CD4-positive, alpha-beta T cell treated with Interleukin-12 subunit alpha and Interleukin-12 subunit beta, for 1 hour (primary cell): ENCODE results near the gene KCNIP4.

Experiments
- DNase-seq: peaks from one replicate; pipeline ENCODE4 v3.0.0-alpha.2; 2020

Gene KCNIP4

DNA sequence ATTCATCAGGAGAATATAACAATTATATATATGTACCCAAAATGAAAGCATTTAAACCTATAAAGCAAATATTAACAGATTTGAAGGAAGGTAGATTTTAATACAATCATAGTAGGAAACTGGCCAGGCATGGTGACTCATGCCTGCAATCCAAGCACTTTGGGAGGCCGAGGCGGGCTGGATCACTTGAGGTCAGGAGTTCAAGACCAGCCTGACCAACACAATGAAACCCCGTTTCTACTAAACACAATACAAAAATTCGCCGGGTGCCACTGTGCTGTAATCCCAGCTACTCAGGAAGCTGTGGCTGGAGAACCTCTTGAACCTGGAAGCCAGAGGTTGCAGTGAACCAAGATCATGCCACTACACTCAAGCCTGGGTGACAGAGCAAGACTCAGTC is 118.3 kb downstream of the KCNIP4 start:
- no peak for DNase-seq

DNA sequence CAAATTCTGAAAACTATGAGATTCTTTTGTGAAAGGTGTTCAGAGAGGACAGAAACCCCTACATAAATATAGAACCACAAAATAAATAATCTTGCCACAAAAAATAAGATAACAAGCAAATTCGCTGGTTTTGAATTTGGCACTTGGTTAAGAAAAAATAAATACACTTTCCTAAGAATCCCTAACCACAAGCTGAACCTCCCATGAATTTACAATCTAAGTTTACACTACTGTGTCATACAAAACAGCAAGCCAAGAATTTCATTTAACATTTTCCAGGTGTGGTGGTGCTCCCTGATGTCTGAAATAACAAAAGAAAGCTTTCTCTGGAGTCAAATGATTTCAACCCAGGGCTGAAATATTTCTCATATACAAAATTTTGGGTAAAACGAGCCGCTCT is 121.0 kb downstream of the KCNIP4 start:
- no peak for DNase-seq

DNA sequence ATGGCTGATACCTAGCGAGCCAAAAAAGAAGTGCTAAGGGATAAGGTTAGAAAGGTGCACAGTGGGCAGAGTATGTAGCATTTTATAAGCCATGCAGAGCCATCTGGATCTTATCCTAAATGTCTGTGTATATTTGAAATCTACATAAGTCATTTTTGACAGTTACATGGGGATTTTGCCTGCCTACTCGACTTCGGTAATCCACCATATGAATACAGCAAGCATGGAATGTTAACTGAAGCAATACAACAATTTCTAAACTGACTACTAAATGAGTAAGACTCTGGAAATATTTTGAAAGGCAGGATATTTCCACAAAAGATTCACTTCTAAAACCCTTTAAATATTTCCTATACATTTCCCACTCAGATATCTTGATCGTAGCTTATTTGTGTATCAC is 122.5 kb downstream of the KCNIP4 start:
- no peak for DNase-seq

DNA sequence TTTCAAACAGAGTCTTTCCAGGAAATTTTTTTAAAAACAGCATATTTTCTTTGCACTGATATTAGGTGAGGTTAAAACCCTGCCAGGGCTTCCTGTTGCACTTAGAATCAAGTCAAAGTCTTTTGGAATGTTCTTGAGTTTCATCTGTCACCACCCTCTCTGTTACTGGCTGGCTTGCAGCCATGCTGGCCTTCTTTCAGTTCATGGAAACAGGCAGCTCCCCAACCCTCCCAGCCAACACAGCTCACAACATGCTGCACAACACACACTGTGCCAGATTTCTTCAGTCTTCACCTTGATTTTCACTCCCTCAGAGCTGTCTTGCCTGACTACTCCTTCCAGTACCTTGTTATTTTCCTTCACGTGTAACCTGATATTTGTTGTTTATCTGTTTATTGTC is 129.5 kb downstream of the KCNIP4 start:
- no peak for DNase-seq

DNA sequence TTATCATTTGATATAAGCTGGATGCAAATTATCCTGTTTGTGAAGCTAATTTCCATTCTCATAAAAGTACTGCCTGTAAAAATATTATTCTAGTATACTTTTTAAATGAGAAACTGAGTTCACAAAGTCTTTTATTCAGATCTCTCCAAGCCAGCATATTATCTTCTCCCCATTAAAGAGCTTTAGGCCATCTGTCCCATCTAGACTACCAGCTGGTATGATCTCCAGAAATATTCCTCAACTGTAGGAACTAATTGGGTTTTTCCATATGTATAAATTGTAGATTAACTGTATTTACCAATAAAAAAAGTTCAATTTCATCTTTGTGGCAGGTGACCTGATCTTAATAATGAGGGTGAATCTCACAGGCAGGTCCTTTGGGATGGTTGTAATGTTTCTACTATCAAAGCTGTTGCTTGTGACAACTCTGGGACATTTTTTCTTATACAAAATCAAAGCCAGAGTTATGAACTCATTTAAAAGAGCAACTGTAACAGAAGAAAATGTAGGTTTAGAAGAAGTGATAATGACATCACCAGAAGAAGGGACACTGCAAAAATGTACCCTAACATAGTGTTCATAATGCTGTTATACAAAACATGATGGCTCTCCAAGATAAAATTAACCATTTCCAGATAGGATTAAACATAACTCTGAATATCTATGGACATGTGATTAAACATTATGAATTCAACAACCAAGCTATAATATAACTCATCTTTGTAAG is 132.8 kb downstream of the KCNIP4 start:
- no peak for DNase-seq

DNA sequence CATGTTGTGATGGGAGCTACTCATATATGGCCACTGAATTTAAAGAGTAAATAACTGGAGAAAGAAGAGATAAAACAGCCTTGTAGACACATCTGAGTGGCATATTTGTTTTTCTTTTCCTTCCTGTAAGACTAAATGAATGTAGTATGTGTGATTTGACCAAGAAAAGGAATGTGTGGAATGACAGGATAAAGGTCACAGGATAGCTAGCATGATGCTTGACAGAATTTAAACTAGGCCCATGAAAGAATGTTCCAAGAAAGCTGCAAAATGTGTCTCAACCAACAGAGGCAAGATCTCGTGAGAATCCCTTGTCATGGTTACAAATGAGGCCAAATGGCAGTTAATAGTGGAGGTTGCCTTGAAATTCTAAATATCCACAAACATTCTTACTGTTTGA is 137.0 kb downstream of the KCNIP4 start:
- no peak for DNase-seq

DNA sequence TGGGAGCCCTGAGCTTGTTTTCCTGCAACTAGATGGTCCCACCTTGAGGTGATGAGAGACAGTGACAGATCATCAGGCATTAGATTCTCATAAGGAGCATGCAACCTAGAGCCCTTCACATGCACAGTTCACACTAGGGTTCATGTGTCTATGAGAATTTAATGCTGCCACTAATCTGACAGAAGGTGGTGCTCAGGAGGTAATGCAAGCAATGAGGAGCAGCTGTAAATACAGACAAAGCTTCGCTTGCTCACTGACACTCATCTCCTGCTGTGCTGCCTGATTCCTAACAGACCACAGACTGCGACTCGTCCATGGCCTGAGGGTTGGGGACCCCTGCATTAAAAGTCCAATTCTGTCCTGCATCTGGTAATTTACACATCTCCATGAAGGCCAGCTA is 141.6 kb downstream of the KCNIP4 start:
- no peak for DNase-seq

DNA sequence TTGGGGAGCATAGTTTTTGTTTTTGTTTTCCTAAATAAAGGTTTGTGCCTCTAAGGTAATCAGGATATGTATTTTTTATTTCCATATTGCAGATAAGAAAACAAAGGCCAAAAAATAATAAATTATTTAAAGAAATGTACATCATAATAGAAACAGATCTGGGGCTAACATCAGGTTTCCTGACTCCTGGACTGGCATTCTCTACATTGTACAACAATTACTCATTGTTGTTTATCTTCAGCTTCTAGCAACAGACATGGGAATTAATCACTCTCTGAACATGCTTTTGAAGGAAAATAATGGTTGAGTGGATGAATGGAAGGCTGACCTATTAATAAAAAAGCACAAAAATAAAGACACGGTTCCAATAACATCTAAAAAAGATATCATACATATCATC is 146.2 kb downstream of the KCNIP4 start:
- DNase-seq = no peak

DNA sequence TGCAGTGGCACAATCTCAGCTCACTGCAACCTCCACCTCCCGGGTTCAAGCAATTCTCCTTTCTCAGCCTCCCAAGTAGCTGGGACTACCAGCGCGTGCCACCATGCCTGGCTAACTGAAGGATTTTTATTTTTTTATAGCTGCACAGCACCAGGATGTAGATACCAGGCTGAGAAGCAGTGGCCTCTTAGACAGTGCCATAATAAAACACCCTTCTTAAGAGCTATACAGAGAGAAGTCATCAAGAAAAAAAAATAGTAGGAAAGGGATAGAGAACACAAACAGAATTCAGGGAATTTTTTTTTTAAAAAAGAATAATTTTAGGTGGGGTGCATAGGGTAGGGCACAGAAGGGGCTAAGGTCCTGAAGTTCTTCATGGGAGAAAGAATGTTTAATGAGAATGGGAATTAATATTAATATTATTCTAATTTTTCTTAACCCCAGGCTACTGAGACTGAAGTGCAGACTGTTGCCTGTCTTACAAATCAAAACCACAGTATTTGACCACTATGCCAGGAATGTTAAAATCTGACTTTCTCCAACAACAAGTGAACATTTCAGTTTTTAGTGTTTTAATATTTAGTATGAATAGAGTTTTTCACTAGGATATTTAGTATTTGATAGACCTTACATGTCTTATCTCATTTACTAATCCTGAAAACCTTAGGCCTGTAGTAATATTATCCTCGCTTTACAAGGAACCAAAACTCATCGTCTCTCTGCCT is 146.7 kb downstream of the KCNIP4 start:
- DNase-seq = no peak

DNA sequence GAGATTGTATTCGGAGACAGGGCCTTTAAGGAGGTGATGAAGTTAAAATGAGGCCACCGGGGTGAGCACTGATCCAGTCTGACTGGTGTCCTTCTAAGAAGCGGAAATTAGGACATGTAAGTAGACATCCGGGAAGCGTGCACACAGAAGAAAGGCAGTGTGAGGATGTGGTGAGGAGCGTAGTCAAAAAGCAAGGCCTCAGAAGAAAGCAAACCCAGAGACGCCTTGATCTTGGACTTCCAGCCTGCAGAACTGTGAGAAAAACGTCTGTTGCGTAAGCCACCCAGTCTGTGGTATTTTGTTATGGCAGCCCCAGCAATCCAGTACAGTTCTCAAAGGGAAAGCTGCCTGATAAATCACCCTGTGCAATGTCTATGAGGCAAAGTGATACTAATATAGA is 153.5 kb downstream of the KCNIP4 start:
- DNase-seq = peak; percentile 9

DNA sequence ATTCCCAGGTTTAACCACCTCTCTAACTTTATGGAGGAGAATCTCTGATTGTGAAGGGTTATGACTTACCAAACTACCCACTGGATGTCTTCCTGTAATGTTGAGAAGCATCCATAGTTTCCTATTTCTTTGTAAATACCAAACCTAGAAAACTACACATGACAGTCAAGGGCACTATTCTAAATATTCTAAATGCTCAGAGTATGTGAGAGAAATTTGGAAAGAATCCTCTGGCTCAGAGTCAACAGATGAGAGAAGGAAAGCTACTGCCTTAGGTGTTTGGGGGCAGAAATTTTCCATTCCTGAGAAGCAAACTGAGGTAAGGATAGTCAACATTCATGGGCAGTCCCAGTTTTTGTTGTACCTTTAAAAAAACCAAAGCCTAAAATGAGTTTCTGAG is 155.8 kb downstream of the KCNIP4 start:
- no peak for DNase-seq

DNA sequence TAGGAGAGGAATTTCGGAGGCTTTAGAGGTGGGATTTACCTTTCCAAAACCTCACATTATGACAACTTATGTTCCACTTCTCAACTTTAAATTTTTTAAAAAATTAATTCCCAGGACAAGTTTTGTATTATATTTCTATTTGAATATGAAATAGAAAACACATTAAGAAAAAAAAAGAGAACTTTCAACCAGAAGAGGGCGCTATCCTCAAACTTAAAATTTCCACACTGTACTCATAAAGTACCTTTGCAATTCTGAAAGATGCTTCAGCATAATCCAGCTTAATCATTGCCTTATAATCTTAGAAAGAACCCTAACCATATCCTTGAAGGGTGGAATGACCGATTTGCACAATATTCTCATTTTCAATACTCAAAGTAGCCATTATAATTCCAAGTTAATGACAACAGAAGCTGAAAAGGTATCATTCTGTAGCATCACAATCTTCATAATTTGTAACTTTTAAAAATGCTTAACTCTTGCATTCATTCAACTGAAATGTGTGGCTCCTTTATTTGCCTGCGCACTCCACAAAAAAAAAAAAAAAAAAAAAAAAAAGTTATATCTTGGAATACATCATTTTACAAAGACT is 158.0 kb downstream of the KCNIP4 start:
- no peak for DNase-seq

DNA sequence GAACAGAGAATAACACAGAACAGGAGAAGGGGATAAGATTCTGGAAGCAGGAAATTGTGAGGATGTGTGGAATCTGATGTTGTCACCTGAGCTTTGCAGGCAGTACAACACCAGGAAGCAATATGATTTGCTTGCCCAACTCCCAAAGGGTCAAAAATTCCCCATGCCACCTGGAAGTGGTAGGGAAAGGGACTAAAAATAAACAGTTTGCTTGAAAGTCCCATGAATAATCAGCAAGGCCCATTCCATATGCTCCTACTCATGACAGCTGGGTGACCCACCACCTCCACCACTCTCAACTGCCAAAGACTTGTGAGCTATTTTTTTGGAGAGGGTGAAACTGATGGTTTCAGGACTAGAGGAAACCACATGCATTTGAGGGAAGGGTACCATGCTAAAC is 168.4 kb downstream of the KCNIP4 start:
- no peak for DNase-seq

DNA sequence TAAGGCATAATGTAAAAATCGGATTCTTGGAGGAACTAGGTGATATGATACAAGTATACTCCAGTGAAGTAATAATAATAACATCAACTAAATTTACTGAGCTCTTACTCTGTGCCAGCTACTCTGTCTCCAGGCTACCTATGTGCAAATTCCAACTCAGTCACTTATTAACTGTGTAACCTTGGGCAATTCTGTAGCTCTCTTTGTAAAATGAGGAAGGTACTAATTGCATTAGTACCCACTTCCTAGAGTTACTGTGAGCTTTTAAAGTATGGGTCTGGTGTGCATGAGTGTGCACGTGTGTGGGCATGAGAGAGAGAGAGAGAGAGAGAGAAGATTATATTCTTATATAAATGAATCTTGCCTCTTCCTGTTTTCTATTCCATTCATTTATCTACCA is 169.9 kb downstream of the KCNIP4 start:
- no peak for DNase-seq

DNA sequence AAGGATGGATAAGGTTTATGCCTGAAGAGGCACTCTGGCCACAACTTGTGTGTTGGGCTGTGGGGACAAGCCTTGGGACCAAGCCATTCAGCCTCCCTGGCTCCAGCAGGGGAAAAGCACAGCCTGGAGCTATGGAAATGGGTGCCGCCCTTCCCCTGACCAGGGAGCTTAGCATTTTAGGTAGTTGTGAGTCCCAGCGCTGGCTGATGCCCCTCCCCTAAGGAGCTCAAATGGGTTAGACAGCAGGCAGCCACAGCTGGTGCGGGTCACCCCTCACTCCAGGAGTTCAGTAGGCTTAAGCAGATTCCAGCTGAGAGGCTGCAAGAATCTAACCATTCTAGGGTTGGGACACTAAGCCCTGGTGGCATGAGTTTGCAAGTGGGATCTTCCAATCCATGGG is 172.9 kb downstream of the KCNIP4 start:
- no peak for DNase-seq

DNA sequence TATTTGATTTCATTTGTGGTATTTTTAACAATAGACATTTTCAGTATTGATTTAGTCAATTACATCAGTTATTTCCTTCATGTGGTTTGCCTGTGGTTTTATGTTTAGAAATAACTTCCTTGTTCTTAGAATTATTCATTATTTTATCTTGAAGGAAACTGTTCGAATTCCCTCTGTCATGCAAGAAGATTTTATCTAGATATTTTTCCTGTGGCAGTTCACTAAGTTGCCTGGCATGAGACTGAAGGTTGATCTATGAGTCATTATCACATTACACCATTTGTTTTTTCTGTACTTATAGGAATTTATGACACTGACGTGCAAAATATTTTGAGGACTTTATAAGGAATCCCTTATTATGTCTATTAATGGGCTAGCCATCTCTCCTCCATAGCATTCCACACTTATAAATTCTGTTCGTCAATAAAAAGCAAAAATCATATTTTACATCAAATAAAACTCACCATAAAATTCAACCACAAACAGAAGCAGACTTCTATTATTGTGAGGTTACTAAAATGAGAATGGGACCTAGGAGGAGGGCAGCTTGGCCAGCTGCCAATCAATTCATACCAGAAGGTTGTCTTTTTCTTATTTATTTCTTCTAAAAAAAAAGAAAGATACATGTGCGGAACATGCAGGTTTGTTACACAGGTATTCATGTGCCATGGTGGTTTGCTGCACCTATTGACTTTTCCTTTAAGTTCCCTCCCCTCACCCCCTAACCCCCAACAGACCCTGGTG is 179.0 kb downstream of the KCNIP4 start:
- no peak for DNase-seq

DNA sequence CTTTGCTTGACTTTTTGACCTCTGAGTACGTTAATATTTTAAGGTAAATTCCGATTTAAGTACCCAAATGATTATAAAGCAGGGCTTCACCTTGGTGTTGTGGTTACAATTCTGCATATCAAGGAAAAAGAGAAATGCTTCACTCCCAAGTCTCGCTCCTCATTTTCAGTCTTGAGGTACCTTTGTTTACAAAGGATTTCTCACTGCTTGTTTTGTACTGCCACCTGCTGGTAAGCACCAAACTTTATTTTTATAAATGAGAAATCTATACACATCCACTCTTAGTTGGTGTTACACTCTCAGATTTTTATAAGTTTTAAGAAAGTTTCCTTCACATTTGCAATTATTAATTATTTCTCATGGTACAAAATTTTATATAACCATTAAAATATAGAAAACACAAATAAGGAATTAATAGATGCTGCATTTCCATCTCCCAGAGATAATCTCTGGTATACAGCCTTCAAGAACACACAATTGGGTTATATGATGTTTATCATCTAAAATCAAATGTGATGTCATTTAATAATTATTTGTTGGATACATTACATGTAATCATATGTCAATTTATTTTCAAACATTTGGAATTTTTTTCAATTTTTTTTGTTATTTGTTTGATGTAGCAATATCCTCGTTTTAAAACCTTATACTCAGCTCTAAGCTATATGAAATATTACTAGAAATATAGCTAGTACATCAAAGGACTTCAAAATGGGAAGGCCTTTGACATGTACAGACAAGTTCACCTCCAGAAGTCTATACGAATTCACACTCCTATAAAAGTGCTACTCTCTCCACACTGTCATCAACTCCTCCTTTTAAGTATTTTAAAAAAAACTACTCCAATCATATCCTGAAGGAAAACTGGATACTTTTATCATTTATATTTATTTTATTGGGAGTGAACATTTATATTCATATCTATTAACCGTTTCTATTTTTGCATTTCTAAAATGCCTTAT is 179.9 kb downstream of the KCNIP4 start:
- peak; percentile 10 for DNase-seq

DNA sequence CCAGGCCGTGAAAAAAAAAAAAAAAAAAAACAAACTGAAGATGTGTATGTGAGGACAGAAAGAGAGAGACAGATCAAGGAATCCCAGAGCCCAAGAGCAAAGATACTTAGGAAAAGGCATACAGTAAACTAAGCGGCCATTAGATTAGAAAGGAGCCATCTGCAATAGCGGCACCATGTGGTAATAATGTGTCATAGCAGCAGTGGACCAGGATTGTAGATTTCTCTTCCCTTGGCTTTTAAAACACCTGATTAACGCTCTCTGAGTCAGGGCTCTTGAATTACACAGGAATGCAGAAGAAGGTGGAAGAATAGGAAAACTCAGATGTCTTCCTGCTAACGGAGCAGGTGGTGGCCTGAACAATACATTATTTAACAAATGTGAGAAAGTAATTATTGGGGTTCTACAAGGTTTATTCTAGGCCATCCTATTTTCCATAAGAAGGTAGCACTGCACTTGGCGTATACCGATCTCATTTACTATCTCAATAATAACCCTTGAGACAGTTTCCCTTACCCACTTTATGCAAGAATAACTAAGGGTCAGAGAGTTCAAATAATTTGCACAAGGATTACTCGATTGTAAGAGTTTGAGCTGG is 182.7 kb downstream of the KCNIP4 start:
- DNase-seq = no peak

DNA sequence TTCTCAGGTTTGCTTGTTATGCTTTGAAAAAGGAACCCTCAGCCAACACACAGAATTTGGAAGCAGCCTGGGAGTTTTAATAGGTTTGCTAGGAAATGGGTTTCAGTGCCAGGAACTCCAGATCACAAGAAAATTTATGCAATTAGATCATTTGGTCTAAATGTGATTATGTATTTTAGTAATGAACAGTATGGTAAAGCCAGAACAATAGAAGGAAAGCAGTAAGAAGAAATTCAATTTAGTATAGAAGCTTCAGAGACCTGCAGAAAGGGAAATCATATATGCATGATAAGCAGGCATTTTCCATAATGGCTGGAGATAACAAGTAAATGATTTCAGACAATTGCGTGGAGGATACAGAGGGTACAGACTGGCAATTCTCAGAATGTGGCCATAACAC is 184.7 kb downstream of the KCNIP4 start:
- no peak for DNase-seq

DNA sequence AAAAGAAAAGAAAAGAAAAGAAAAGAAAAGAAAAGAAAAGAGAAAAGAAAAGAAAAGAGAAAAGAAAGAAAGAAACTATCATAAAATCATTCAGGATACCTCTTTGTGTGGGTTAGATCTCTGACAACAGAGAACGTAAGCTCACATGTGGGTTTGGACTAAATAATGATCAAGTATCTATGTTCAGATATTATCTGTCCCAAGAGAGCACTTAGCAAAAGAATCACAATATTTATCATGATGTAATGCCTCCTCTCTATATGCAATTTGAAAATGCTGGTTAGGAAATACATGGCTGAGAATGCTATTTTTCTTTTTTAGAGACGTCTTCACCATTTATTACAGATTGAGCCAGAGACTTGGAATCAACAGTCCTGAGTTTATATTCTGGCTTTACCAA is 191.3 kb downstream of the KCNIP4 start:
- no peak for DNase-seq

DNA sequence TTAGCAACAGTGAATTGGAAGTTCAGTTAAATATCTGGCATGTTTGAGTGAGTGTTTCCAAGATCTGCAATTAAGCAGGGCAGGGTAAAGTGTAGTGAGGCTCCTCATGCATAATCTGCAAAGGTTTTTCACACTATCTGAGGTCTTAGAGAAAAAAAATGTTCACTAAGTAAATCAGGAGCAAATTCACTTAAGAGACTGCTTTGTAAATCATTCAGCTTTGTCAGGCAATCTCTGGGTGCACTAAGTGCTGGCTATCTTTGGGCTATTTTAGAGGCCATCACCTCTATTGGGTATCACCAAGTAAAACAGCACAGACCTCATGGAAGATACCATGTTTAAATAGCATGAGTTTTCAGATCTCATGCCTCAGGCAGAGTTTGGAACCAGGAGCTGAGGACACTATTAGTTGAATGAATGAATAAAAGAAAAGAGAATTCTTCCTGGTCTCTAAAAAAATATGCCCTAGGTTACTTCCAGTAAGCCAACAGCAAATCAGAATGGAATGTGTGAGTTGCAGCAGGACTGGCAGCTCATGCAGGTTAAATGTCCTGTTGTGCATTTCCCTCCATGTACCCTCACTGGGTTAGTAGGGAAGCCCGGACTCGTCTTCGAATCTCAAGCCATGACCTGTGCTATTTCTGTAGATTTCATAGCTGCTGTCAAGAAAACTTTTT is 195.3 kb downstream of the KCNIP4 start:
- DNase-seq = no peak
